ENCODE results near the gene PSD. TPM values are rescaled to one million over a fixed set of nuclear protein-coding genes. Genes with fewer than 3 reads are reported as not detected.

PSD gene
- total RNA-seq, 1 donor from 2014 or later = 1.4 TPM

GRCh38 chr10:102395400-102396316 is 22.9 kb downstream of the PSD start, which contains the start of gene NFKB2:
Gene NFKB2 (plus strand): TSS chr10:102395705. CDS start chr10:102395960, 255 bp downstream.
- intact Hi-C loops (cut with micrococcal nuclease) = loop anchor here (1.0 to 10.0 kb wide), 7 partner anchors 13 to 561 kb away; partner anchors contain the start of gene ACTR1A

- intact Hi-C loops (cut with micrococcal nuclease) = loop anchor here (1.0 to 10.0 kb wide), 12 partner anchors 14 to 560 kb away; partner anchors contain the start of genes ACTR1A, CUEDC2, GBF1 and NOLC1
Observed at GRCh38 chr10:102394801-102395399, 23.7 kb downstream of the PSD start.

- intact Hi-C loops (cut with micrococcal nuclease) = loop anchor here (1.0 to 10.0 kb wide), 8 partner anchors 15 to 559 kb away; partner anchors contain the start of genes CUEDC2, GBF1 and NOLC1
Observed at GRCh38 chr10:102394079-102394800, 24.3 kb downstream of the PSD start.

GRCh38 chr10:102393411-102394078 is 25.0 kb downstream of the PSD start:
- intact Hi-C loops (cut with micrococcal nuclease) = loop anchor here (1.0 to 10.0 kb wide), 9 partner anchors 15 to 559 kb away; partner anchors contain the start of genes CUEDC2, GBF1 and NOLC1

GRCh38 chr10:102392306-102392705 is 26.3 kb downstream of the PSD start:
- intact Hi-C loops (cut with micrococcal nuclease) = loop anchor here (10.0 kb wide), 1 partner anchor 558 kb away; no protein-coding TSS in a partner anchor

GRCh38 chr10:102389894-102390293 is 28.7 kb downstream of the PSD start:
- intact Hi-C loops (cut with micrococcal nuclease) = loop anchor here (10.0 kb wide), 1 partner anchor 555 kb away; no protein-coding TSS in a partner anchor

GRCh38 chr10:102384606-102385429 is 33.8 kb downstream of the PSD start:
- intact Hi-C loops (cut with micrococcal nuclease) = no loop called here

GRCh38 chr10:102384053-102384452 is 34.5 kb downstream of the PSD start:
- intact Hi-C loops (cut with micrococcal nuclease) = no loop called here

GRCh38 chr10:102382871-102383270 is 35.7 kb downstream of the PSD start:
- intact Hi-C loops (cut with micrococcal nuclease) = no loop called here

- intact Hi-C loops (cut with micrococcal nuclease) = no loop called here
Observed at GRCh38 chr10:102381983-102382382, 36.6 kb downstream of the PSD start.

GRCh38 chr10:102379383-102379782 is 39.2 kb downstream of the PSD start:
- intact Hi-C loops (cut with micrococcal nuclease) = no loop called here

GRCh38 chr10:102376901-102377300 is 41.7 kb downstream of the PSD start:
- intact Hi-C loops (cut with micrococcal nuclease) = no loop called here

- intact Hi-C loops (cut with micrococcal nuclease) = no loop called here
Observed at GRCh38 chr10:102375867-102376266, 42.7 kb downstream of the PSD start.

- intact Hi-C loops (cut with micrococcal nuclease) = no loop called here
Observed at GRCh38 chr10:102375250-102375649, 43.3 kb downstream of the PSD start.

- intact Hi-C loops (cut with micrococcal nuclease) = no loop called here
Observed at GRCh38 chr10:102371295-102371694, 47.3 kb downstream of the PSD start.

GRCh38 chr10:102368077-102368476 is 50.5 kb downstream of the PSD start:
- intact Hi-C loops (cut with micrococcal nuclease) = no loop called here

- intact Hi-C loops (cut with micrococcal nuclease) = no loop called here
Observed at GRCh38 chr10:102367441-102367840, 51.1 kb downstream of the PSD start.

GRCh38 chr10:102358712-102359382 is 59.7 kb downstream of the PSD start:
- intact Hi-C loops (cut with micrococcal nuclease) = no loop called here

- intact Hi-C loops (cut with micrococcal nuclease) = loop anchor here (5.0 kb wide), 1 partner anchor 107 kb away; the partner anchor contains the start of gene GBF1
Observed at GRCh38 chr10:102354451-102354850, 64.1 kb downstream of the PSD start.
